Measurements from ENCODE around the gene CTSG. TPM values are rescaled to one million over a fixed set of nuclear protein-coding genes. Genes with fewer than 3 reads are reported as not detected.
A peak's percentile ranks its signal among the peaks of the same experiment; 100 is the strongest.

The CTSG gene
- total RNA-seq, 1 donor from 2014 or later = not detected

- Histone ChIP-seq H3K4me3 (ENCODE audit: low read depth, low read length) (no peak overlapping the region), H3K27me3 (ENCODE audit: control insufficient read depth, insufficient read depth, low read length) (no peaks in the 10 kb centered on the region), H3K36me3 (ENCODE audit: control insufficient read depth, insufficient read depth, low read length) (no peaks in the 10 kb centered on the region)
- DNase-seq (ENCODE audit: low read depth) = no peak
- FAIRE-seq = no peak
- TF ChIP-seq CTCF (IDR thresholded peaks at IDR 0.05; ENCODE audit: insufficient read depth, low read length, severe bottlenecking) = no peak
These were observed 31.8 kb upstream of the CTSG start for GRCh38 chr14:24607635-24608514.

- Histone ChIP-seq H3K4me3 (ENCODE audit: low read depth, low read length) (no peak overlapping the region), H3K36me3 (ENCODE audit: control insufficient read depth, insufficient read depth, low read length) (no peaks in the 10 kb centered on the region), H3K27me3 (ENCODE audit: control insufficient read depth, insufficient read depth, low read length) (no peaks in the 10 kb centered on the region)
- no peak for TF ChIP-seq CTCF (IDR thresholded peaks at IDR 0.05; ENCODE audit: insufficient read depth, low read length, severe bottlenecking)
- DNase-seq (ENCODE audit: low read depth) = no peak
- no peak for FAIRE-seq
These were observed 31.0 kb upstream of the CTSG start for GRCh38 chr14:24607081-24607480.

- Histone ChIP-seq H3K4me3 (ENCODE audit: low read depth, low read length) (no peak overlapping the region), H3K27me3 (ENCODE audit: control insufficient read depth, insufficient read depth, low read length) (no peaks in the 10 kb centered on the region), H3K36me3 (ENCODE audit: control insufficient read depth, insufficient read depth, low read length) (no peaks in the 10 kb centered on the region)
- DNase-seq (ENCODE audit: low read depth) (no peak), FAIRE-seq (peak; percentile 55)
- TF ChIP-seq CTCF (IDR thresholded peaks at IDR 0.05; ENCODE audit: insufficient read depth, low read length, severe bottlenecking) = no peak
These were observed 30.2 kb upstream of the CTSG start for GRCh38 chr14:24606297-24606696.

GRCh38 chr14:24605435-24606190 lies 29.6 kb upstream of the CTSG start:
- DNase-seq (ENCODE audit: low read depth) (peak; percentile 23), FAIRE-seq (no peak)
- Histone ChIP-seq H3K4me3 (ENCODE audit: low read depth, low read length) (no peak overlapping the region), H3K27me3 (ENCODE audit: control insufficient read depth, insufficient read depth, low read length) (no peaks in the 10 kb centered on the region), H3K36me3 (ENCODE audit: control insufficient read depth, insufficient read depth, low read length) (no peaks in the 10 kb centered on the region)
- TF ChIP-seq CTCF (IDR thresholded peaks at IDR 0.05; ENCODE audit: insufficient read depth, low read length, severe bottlenecking) = peak; percentile 88

GRCh38 chr14:24597403-24597802 lies 21.4 kb upstream of the CTSG start:
- DNase-seq (ENCODE audit: low read depth) (no peak), FAIRE-seq (no peak)
- Histone ChIP-seq H3K27me3 (ENCODE audit: control insufficient read depth, insufficient read depth, low read length) (no peaks in the 10 kb centered on the region), H3K4me3 (ENCODE audit: low read depth, low read length) (no peak overlapping the region), H3K36me3 (ENCODE audit: control insufficient read depth, insufficient read depth, low read length) (no peaks in the 10 kb centered on the region)
- no peak for TF ChIP-seq CTCF (IDR thresholded peaks at IDR 0.05; ENCODE audit: insufficient read depth, low read length, severe bottlenecking)
